Cerebellar cortex (tissue), 1 donor: ENCODE data around the gene BPIFB3.

Source experiments
- DNase-seq: peaks from one replicate; pipeline ENCODE4 v3.0.0-alpha.2; 2015; ENCODE audit warnings: low spot score

The BPIFB3 gene

GRCh38 chr20:33064572-33065287, 11.0 kb downstream of the BPIFB3 start:
- no peak for DNase-seq

GRCh38 chr20:33065785-33066184, 12.1 kb downstream of the BPIFB3 start:
- no peak for DNase-seq

DNA sequence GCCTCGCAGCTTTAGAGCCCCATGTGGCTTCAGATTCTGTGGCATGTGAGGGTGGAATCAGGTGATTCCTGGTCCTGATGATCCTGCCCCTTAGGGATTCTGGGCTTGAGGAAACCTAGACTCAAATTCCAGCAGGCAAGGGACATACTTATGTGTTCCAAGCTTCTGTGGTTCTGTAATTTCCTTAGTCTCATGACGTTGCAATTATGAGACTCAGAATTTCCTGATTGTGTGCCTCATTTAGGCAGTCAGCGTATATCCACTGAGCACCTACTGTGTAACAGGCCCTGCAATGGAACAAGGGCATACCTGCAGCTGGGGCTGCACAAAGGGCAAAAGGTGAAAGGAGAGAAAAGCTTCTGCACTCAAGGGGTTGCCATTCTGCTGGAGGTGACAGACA, 14.1 kb downstream of the BPIFB3 start:
- DNase-seq, result no peak

DNA sequence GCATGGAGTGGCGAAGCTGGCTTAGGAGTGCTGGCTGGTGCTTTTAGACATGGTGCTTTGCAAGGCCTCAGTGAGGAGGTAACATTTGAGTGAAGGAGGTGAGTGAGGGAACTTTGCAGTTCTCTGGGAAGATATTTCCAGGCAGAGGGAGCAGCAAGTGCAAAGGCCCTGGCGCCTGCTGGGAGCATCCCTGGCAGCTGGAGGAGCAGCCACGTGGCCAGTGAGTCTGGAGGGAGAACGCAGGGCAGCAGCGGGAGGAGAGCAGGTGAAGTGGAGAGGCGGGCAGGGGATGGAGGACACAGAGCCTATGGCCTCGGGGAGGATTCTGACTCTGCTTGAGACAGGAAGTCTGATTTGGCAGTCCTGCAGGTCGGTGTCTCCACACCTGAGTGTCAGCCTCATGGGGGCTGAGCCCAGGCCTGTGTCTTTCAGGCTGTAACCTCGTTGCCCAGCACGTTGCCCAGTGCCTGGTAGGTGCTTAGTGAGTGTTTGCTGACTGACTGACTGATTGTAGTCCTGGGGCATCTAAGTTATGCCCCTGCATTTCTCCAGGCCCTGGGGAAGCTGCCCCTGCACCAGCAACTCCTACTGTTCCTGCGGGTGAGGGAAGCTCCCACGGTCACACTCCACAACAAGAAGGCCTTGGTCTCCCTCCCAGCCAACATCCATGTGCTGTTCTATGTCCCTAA, 14.7 kb downstream of the BPIFB3 start:
- DNase-seq, result no peak

GRCh38 chr20:33069673-33070072, 16.0 kb downstream of the BPIFB3 start:
- no peak for DNase-seq

GRCh38 chr20:33070111-33071053, 16.7 kb downstream of the BPIFB3 start:
- DNase-seq, result no peak

- no peak for DNase-seq
Measured at GRCh38 chr20:33071198-33071597, 17.5 kb downstream of the BPIFB3 start.

- DNase-seq, result no peak
Measured at GRCh38 chr20:33072362-33072761, 18.7 kb downstream of the BPIFB3 start.

DNA sequence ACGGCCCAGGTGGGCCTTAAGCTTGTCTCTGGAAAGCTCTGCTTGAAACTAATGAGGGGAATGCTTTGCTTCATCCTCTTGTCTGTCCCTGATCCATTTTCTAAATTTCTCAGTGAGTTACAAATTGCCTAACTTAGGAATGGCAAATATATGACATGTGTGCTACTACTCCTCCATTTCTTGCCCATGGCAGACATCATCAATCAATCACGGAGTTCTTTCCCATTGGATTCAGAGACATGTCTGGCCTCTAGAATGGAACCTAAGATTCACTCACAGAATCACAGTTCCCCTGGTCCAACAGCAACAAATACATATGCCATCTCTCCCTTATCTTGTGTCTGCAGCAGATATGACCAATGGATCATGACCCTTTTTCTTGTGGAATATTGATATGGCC, 19.1 kb downstream of the BPIFB3 start:
- no peak for DNase-seq

- DNase-seq, result no peak
Measured at GRCh38 chr20:33074675-33075074, 21.0 kb downstream of the BPIFB3 start.

DNA sequence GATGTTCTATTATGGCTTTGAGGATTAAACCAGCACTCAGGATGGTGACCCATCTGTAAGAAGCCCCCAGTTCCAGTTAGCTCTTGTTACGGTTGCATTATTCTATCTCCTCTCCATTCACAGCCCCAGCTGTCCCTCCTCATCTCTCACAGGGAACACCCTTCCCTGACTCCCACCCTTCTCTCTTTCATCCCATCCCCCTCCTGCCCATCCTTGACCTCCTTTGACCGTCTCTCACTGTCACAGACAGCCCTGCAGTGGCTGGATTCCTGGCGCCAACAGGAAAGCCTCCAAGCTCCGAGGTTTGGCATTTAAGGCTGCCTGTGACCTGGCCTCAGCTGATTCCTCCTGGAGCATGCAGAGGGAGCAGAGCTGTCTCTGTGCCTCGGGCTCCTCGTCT, 21.6 kb downstream of the BPIFB3 start:
- DNase-seq, result no peak

DNA sequence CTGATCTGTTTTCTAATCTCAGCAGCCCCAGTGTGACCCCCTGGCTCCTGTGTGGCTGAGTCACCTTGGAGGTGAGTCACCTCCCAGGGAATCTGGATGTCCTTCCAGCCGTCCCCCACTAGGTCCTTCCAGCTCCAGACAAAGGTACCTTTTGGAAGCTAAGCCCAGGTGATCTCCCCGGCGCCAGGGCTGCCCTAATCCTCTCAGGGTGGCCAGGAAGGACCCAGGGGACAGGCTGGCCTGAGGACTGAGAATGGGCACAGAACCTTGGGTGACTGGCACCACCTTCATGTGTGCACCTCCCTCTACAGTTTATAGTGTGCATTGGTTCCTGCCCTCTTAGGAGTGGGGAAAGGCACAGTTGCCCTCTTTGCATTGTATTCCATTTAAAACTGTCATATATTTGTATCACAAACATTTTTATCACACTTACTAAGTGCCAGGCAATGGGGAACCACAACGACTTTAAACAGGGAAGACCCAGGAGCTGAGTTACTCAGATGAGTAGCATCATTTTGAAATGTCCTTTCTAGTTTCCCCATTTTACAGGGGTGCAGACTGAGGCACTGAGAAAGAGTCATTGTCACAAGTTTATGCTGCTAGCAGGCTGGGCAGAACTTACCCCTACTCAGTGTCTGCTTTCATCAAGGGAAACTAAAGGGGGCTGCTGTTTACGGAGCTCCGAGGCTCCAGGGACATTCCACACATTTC, 23.1 kb downstream of the BPIFB3 start:
- DNase-seq, result peak; percentile 13

GRCh38 chr20:33079259-33079658, 25.6 kb downstream of the BPIFB3 start, which contains the start of gene BPIFB4:
Gene BPIFB4, plus strand, starts transcription at chr20:33079643. Its CDS starts 1,884 bp downstream, at chr20:33081527.
- no peak for DNase-seq

DNA sequence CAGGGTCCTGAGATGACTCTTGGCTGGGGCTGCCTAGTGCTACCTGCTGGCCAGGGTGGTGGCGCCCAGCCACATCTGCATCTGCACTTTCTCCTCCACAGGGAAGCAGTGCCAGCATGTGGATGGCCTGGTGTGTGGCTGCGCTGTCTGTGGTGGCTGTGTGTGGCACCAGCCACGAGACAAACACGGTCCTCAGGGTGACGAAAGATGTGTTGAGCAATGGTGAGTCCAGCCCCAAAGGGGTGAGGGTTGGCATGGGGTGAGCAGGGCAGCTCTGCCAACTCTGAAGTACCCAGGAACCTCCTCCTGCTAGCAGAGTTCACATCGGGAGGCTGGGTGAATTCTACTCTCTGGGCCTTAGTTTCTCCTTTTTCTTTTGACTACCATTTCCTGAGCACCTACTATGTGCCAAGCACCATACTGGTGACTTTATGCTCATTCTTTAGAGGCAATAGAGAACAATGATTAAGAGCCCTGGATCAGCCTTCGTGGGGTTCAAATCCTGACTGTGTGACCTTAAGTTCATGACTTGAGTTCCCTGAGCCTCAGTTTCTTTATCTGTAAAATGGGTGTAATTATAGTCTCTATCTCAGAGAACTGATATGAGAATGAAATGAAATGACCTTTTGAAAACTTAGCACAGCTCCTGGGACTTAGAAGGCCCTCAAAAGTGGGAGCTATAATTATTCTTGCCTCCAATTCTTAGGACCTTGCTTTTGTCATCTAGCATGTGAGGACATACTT, 27.9 kb downstream of the BPIFB3 start:
- no peak for DNase-seq

DNA sequence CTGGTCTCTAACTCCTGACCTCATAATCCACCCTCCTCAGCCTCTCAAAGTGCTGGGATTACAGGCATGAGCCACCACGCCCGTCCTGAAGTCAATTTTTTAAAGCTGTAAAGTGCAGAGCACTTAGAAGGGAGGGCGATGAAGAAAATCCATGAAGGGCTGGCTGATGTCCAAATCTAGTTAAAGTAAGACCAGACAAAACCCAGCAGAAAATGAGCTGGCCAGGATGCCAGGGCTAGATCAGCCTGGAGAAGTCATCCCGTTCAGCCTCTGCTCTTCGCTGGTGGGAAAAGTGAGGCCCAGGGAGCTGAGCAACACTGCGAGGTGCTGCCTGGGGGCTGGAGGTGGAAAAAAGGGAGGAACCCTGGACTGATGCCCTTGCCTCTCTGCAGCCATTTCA, 28.8 kb downstream of the BPIFB3 start:
- DNase-seq, result no peak

DNA sequence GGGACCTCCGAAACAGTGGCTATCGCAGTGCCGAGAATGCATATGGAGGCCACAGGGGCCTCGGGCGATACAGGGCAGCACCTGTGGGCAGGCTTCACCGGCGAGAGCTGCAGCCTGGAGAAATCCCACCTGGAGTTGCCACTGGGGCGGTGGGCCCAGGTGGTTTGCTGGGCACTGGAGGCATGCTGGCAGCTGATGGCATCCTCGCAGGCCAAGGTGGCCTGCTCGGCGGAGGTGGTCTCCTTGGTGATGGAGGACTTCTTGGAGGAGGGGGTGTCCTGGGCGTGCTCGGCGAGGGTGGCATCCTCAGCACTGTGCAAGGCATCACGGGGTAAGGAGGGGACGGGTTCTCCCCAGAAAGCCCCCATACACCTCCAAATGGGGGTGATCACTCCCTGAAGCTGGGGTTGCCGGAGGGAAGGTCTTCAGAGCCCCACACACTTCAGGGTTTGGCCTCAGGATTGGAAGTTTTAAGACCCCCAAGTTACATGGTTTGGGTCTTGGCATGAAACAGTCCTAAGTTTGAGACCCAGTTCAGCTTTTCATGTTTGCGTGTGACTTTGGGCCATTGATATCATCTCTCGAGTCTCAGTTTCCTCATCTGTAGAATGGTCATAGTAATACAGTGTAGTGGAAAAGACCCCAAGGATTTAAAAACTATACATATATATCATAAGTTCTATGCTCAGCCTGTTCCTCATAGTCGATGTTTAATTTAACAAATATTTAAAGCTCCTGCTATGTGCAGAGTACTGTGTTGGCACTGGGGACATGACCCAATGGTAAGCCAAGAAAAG, 30.0 kb downstream of the BPIFB3 start:
- DNase-seq, result no peak

DNA sequence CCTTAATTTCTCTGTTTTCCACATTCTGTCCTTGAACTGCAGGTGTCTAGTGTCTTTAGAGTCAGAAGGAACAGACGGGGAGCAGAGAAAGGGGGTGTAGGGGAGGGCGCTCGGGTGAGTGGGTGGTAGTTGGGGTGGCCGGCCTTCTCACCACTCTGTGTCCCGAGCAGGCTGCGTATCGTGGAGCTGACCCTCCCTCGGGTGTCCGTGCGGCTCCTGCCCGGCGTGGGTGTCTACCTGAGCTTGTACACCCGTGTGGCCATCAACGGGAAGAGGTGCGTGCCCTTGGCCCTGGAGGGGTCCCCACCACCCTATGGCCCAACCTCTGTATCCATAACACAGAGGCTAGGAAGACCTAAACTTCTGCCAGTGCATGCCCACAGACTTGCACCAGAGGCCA, 31.0 kb downstream of the BPIFB3 start:
- DNase-seq, result no peak

DNA sequence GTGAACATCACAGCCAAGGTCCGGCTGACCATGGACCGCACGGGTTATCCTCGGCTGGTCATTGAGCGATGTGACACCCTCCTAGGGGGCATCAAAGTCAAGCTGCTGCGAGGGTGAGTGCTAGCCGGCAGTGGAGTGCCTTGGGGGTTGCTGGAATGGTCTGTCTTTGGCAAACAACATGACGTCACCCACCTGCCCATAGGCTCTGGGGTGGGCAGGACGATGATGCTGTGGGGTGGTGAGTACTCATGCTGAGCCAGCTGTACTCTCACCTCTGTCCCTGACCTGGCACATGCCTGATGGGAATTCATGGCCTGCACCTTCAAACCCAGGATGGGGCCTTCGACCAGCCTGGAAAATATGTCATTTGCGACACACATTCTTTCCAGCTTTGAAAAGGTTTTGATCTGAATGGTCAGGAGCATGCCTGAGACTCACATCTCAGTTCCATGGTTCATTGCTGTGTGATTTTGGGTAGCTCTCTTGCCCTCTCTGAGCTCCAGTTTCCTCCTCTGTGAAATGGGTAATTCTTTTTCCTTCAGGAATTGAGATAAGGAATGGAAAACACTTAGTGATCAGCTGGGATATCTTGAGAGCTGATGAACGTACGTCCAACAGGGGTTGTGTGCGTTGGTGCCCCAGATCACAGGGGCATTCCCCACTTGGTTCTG, 32.5 kb downstream of the BPIFB3 start:
- no peak for DNase-seq

DNA sequence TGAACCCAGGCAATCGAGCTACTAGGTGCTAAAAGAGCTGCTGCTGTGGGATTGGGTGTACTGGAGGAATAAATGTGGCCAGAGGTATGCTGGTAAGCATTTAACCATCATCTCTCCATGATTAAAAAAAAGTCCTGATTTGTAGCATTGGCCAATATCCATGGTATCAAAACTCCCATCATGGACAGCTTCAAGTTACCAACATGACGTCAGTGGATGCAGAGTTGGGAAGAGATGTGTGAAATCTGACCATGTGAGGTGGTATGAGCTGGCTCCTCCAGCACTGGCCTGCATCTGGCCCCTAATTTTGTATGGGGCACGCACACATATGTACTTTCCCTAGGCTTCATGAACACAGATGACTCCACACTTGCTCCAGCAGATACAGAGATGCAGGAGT, 37.4 kb downstream of the BPIFB3 start:
- no peak for DNase-seq

- DNase-seq, result no peak
Measured at GRCh38 chr20:33091693-33092092, 38.0 kb downstream of the BPIFB3 start.
